Measurements from ENCODE around the gene PLA2G4D.

GRCh38 chr15:42020713-42021273 lies 73.6 kb downstream of the PLA2G4D start, which contains the start of gene PLA2G4E:
- TF ChIP-seq ZC3H10 (CRISPR knock-in tag; IDR thresholded peaks at IDR 0.05) (no peak), ZNF565 (CRISPR knock-in tag; conservative IDR thresholded peaks at IDR 0.05; ENCODE audit: low read depth) (no peak), RARB (CRISPR knock-in tag; IDR thresholded peaks at IDR 0.05) (no peak), ZFP30 (CRISPR knock-in tag; IDR thresholded peaks at IDR 0.05) (no peak), ISL1 (CRISPR knock-in tag; IDR thresholded peaks at IDR 0.05) (no peak), ARNTL (CRISPR knock-in tag; IDR thresholded peaks at IDR 0.05; ENCODE audit: borderline replicate concordance, low read depth) (no peak), TCF4 (CRISPR knock-in tag; IDR thresholded peaks at IDR 0.05; ENCODE audit: borderline replicate concordance) (no peak)
- TF ChIP-seq, protein P1, sequence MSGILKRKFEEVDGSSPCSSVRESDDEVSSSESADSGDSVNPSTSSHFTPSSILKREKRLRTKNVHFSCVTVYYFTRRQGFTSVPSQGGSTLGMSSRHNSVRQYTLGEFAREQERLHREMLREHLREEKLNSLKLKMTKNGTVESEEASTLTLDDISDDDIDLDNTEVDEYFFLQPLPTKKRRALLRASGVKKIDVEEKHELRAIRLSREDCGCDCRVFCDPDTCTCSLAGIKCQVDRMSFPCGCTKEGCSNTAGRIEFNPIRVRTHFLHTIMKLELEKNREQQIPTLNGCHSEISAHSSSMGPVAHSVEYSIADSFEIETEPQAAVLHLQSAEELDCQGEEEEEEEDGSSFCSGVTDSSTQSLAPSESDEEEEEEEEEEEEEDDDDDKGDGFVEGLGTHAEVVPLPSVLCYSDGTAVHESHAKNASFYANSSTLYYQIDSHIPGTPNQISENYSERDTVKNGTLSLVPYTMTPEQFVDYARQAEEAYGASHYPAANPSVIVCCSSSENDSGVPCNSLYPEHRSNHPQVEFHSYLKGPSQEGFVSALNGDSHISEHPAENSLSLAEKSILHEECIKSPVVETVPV (CRISPR knock-in tag; IDR thresholded peaks at IDR 0.05), result no peak
- TF ChIP-seq, protein P2, sequence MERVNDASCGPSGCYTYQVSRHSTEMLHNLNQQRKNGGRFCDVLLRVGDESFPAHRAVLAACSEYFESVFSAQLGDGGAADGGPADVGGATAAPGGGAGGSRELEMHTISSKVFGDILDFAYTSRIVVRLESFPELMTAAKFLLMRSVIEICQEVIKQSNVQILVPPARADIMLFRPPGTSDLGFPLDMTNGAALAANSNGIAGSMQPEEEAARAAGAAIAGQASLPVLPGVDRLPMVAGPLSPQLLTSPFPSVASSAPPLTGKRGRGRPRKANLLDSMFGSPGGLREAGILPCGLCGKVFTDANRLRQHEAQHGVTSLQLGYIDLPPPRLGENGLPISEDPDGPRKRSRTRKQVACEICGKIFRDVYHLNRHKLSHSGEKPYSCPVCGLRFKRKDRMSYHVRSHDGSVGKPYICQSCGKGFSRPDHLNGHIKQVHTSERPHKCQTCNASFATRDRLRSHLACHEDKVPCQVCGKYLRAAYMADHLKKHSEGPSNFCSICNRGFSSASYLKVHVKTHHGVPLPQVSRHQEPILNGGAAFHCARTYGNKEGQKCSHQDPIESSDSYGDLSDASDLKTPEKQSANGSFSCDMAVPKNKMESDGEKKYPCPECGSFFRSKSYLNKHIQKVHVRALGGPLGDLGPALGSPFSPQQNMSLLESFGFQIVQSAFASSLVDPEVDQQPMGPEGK (CRISPR knock-in tag; IDR thresholded peaks at IDR 0.05; ENCODE audit: borderline replicate concordance), result no peak
